CD4-positive, alpha-beta memory T cell (primary cell): ENCODE results near the gene SLC38A2. TPM values are rescaled to one million over a fixed set of nuclear protein-coding genes. Genes with fewer than 3 reads are reported as not detected.

Experiments
- CTCF ChIA-PET: fragments of 350-600 bp; sonication (Branson Sonifier 250); formaldehyde crosslinking; loops from one replicate; lab custom pipeline; 2021; ENCODE audit warnings: inconsistent platforms; ENCODE audit not compliant: partially characterized antibody; lab: Charles Lee
- POLR2A ChIA-PET: fragments of 350-600 bp; sonication (Branson Sonifier 250); formaldehyde crosslinking; loops from one replicate; lab custom pipeline; 2021; ENCODE audit not compliant: partially characterized antibody; lab: Charles Lee
- DNase-seq, 5 donors: peaks; one replicate each; pipeline versions ENCODE4 v3.0.0 to v3.0.0-alpha.2; 2020 to 2022; ENCODE audit warnings: mixed read lengths in 1 of 5
- H3K27ac ChIP-seq: one replicate; pipeline ENCODE4 v1.7.0; 2013; ENCODE audit warnings: low read depth, low read length
- H3K27me3 ChIP-seq: 2 replicates; pipeline ENCODE4 v1.7.0; 2013; ENCODE audit warnings: mild to moderate bottlenecking, low read length, moderate library complexity; ENCODE audit not compliant: insufficient read depth
- H3K36me3 ChIP-seq: 2 replicates; pipeline ENCODE4 v1.7.0; 2013; ENCODE audit warnings: mild to moderate bottlenecking, low read length, moderate library complexity; ENCODE audit not compliant: insufficient read depth
- H3K4me1 ChIP-seq: 2 replicates; pipeline ENCODE4 v1.7.0; 2013; ENCODE audit warnings: mild to moderate bottlenecking, low read length, moderate library complexity; ENCODE audit not compliant: insufficient read depth
- H3K4me3 ChIP-seq, 2 donors: one replicate each; pipeline ENCODE4 v1.7.0; 2013; ENCODE audit warnings: low read length in 2 of 2, mild to moderate bottlenecking in 1 of 2
- H3K9me3 ChIP-seq, 2 donors: one replicate each; pipeline ENCODE4 v1.7.0; 2013; ENCODE audit warnings: low read length in 2 of 2, control low read depth in 1 of 2; ENCODE audit not compliant: control insufficient read depth in 1 of 2
- H3K27ac Mint-ChIP-seq, 7 donors: one replicate each; pipeline ENCODE4 v1.8.0; 2020 to 2021; ENCODE audit warnings: mixed read lengths in 7 of 7, mild to moderate bottlenecking in 6 of 7, inconsistent platforms in 3 of 7, moderate library complexity in 3 of 7
- H3K27me3 Mint-ChIP-seq, 2 donors: one replicate each; pipeline ENCODE4 v1.8.0; 2020 to 2021; ENCODE audit warnings: mixed read lengths in 2 of 2
- H3K36me3 Mint-ChIP-seq, 2 donors: one replicate each; pipeline ENCODE4 v1.8.0; 2020 to 2021; ENCODE audit warnings: mixed read lengths in 2 of 2, inconsistent platforms in 1 of 2, mild to moderate bottlenecking in 1 of 2
- H3K4me1 Mint-ChIP-seq, 4 donors: one replicate each; pipeline ENCODE4 v1.8.0; 2020 to 2021; ENCODE audit warnings: mixed read lengths in 4 of 4, mild to moderate bottlenecking in 1 of 4
- H3K4me3 Mint-ChIP-seq, 8 donors: one replicate each; pipeline ENCODE4 v1.8.0; 2020 to 2021; ENCODE audit warnings: mixed read lengths in 8 of 8, mild to moderate bottlenecking in 7 of 8, moderate library complexity in 6 of 8, inconsistent platforms in 3 of 8
- H3K9me3 Mint-ChIP-seq, 8 donors: one replicate each; pipeline ENCODE4 v1.8.0; 2020 to 2021; ENCODE audit warnings: mixed read lengths in 8 of 8, mild to moderate bottlenecking in 5 of 8, inconsistent platforms in 3 of 8, moderate library complexity in 1 of 8
- intact Hi-C: fragments of 100-400 bp; cut with micrococcal nuclease; formaldehyde crosslinking; loops from one replicate; pipeline ENCODE4 v1.15.1; 2023
- polyA plus RNA-seq, 2 donors: library from polyadenylated mRNA; unstranded; fragments of 300-500 nt; fragmentation: Illumina TruSeq; gene quantifications; one replicate each; pipeline ENCODE4 v1.2.3, GENCODE V29; 2021
- total RNA-seq, 2 experiments: library from RNA; stranded (reverse); gene quantifications; one replicate each; pipeline ENCODE4 v1.2.3, GENCODE V29; 2021

Gene SLC38A2
- total and polyA plus RNA-seq, 4 experiments from 2014 or later, result 46.8 to 208 (median 137) TPM

- Histone ChIP-seq H3K9me3 (no peaks in the 10 kb centered on the region), H3K4me3 (no peak overlapping the region), H3K4me1 (peaks cover 24% of the 10 kb centered on the region), H3K36me3 (peaks cover 47% of the 10 kb centered on the region), H3K27me3 (no peaks in the 10 kb centered on the region), H3K27ac (no peak overlapping the region)
- ChIA-PET POLR2A (interaction anchor here (1.1 to 1.4 kb wide), 2 partner anchors 12 to 13 kb away, joined by 3 to 4 read pairs; no protein-coding TSS in a partner anchor), CTCF (interaction anchor here (0.7 to 1.7 kb wide), 3 partner anchors 12 to 303 kb away, joined by 3 read pairs; no protein-coding TSS in a partner anchor)
- H3K4me1 Mint-ChIP-seq, result peaks cover 14 to 52% (median 38%) of the 10 kb centered on the region in 4 donors
- intact Hi-C loops, result no loop called here
- DNase-seq, result no peak
- no peaks in the 10 kb centered on the region for H3K9me3 Mint-ChIP-seq
- H3K4me3 Mint-ChIP-seq, result no peak overlapping the region
- peaks cover 48 to 57% of the 10 kb centered on the region in 2 donors for H3K36me3 Mint-ChIP-seq
- peak overlapping the region in 3 of 7 donors; percentile 37 to 50 (median 41) for H3K27ac Mint-ChIP-seq
- no peaks in the 10 kb centered on the region for H3K27me3 Mint-ChIP-seq
These were observed 13.5 kb downstream of the SLC38A2 start for GRCh38 chr12:46358791-46359666.

GRCh38 chr12:46358325-46358700 lies 14.3 kb downstream of the SLC38A2 start:
- CTCF ChIA-PET, result interaction anchor here (0.7 to 1.7 kb wide), 3 partner anchors 12 to 304 kb away, joined by 3 read pairs; no protein-coding TSS in a partner anchor
- intact Hi-C loops, result no loop called here
- Mint-ChIP-seq H3K27me3 (no peaks in the 10 kb centered on the region), H3K4me3 (no peak overlapping the region), H3K36me3 (peaks cover 41 to 49% of the 10 kb centered on the region in 2 donors), H3K27ac (no peak overlapping the region), H3K9me3 (no peaks in the 10 kb centered on the region), H3K4me1 (peaks cover 16 to 51% (median 38%) of the 10 kb centered on the region in 4 donors)
- no peak for DNase-seq
- Histone ChIP-seq H3K9me3 (no peaks in the 10 kb centered on the region), H3K36me3 (peaks cover 39% of the 10 kb centered on the region), H3K4me3 (no peak overlapping the region), H3K4me1 (peaks cover 23% of the 10 kb centered on the region), H3K27me3 (no peaks in the 10 kb centered on the region), H3K27ac (no peak overlapping the region)
- POLR2A ChIA-PET, result interaction anchor here (1.0 to 3.2 kb wide), 3 partner anchors 10 to 141 kb away, joined by 3 to 28 read pairs (median 20); no protein-coding TSS in a partner anchor

GRCh38 chr12:46357438-46358324 lies 14.9 kb downstream of the SLC38A2 start:
- H3K4me1 Mint-ChIP-seq, result peaks cover 13 to 48% (median 34%) of the 10 kb centered on the region in 4 donors
- Histone ChIP-seq H3K27ac (no peak overlapping the region), H3K27me3 (no peaks in the 10 kb centered on the region), H3K9me3 (no peaks in the 10 kb centered on the region), H3K4me3 (no peak overlapping the region), H3K4me1 (peaks cover 20% of the 10 kb centered on the region), H3K36me3 (peaks cover 33% of the 10 kb centered on the region)
- peak overlapping the region in 5 of 7 donors; percentile 4 to 77 (median 5) for H3K27ac Mint-ChIP-seq
- peaks cover 36 to 43% of the 10 kb centered on the region in 2 donors for H3K36me3 Mint-ChIP-seq
- ChIA-PET CTCF (interaction anchor here (1.0 to 1.7 kb wide), 2 partner anchors 13 to 287 kb away, joined by 3 read pairs; no protein-coding TSS in a partner anchor), POLR2A (interaction anchor here (0.8 to 3.2 kb wide), 7 partner anchors 10 to 304 kb away, joined by 3 to 28 read pairs (median 3); no protein-coding TSS in a partner anchor)
- intact Hi-C loops, result no loop called here
- H3K4me3 Mint-ChIP-seq, result no peak overlapping the region
- no peaks in the 10 kb centered on the region for H3K9me3 Mint-ChIP-seq
- no peaks in the 10 kb centered on the region for H3K27me3 Mint-ChIP-seq
- DNase-seq, result no peak

- H3K36me3 ChIP-seq, result peaks cover 26% of the 10 kb centered on the region
- ChIA-PET POLR2A (interaction anchor here (0.6 to 3.2 kb wide), 10 partner anchors 11 to 921 kb away, joined by 3 to 28 read pairs (median 3); no protein-coding TSS in a partner anchor), CTCF (interaction anchor here (0.8 to 1.8 kb wide), 4 partner anchors 14 to 665 kb away, joined by 3 to 7 read pairs (median 3); no protein-coding TSS in a partner anchor)
- no peak overlapping the region for H3K27ac ChIP-seq
- peaks cover 12 to 41% (median 27%) of the 10 kb centered on the region in 4 donors for H3K4me1 Mint-ChIP-seq
- H3K9me3 ChIP-seq, result no peaks in the 10 kb centered on the region
- H3K4me1 ChIP-seq, result peaks cover 13% of the 10 kb centered on the region
- H3K27me3 Mint-ChIP-seq, result no peaks in the 10 kb centered on the region
- intact Hi-C loops, result no loop called here
- H3K9me3 Mint-ChIP-seq, result no peaks in the 10 kb centered on the region
- peak overlapping the region in 2 of 7 donors; percentile 6 to 77 for H3K27ac Mint-ChIP-seq
- H3K4me3 Mint-ChIP-seq, result no peak overlapping the region
- no peaks in the 10 kb centered on the region for H3K27me3 ChIP-seq
- H3K36me3 Mint-ChIP-seq, result peaks cover 30 to 36% of the 10 kb centered on the region in 2 donors
- H3K4me3 ChIP-seq, result no peak overlapping the region
- DNase-seq, result no peak
These were observed 15.7 kb downstream of the SLC38A2 start for GRCh38 chr12:46356655-46357437.

- Histone ChIP-seq H3K4me3 (no peak overlapping the region), H3K4me1 (peaks cover 7% of the 10 kb centered on the region), H3K27ac (no peak overlapping the region), H3K27me3 (no peaks in the 10 kb centered on the region), H3K36me3 (peaks cover 10% of the 10 kb centered on the region), H3K9me3 (no peaks in the 10 kb centered on the region)
- intact Hi-C loops, result loop anchor here (1.0 to 5.0 kb wide), 2 partner anchors 306 to 322 kb away; no protein-coding TSS in a partner anchor
- no peak for DNase-seq
- Mint-ChIP-seq H3K9me3 (no peaks in the 10 kb centered on the region), H3K4me3 (no peak overlapping the region), H3K27me3 (peaks cover 0 to 1% of the 10 kb centered on the region in 2 donors), H3K27ac (peak overlapping the region in 2 of 7 donors; percentile 15 to 52), H3K4me1 (peaks cover 9 to 29% (median 19%) of the 10 kb centered on the region in 4 donors), H3K36me3 (peaks cover 14 to 19% of the 10 kb centered on the region in 2 donors)
- POLR2A ChIA-PET, result interaction anchor here (1.1 to 3.2 kb wide), 4 partner anchors 9 to 29 kb away, joined by 3 to 28 read pairs (median 12); no protein-coding TSS in a partner anchor
- CTCF ChIA-PET, result interaction anchor here (1.2 to 2.5 kb wide), 5 partner anchors 9 to 321 kb away, joined by 3 to 15 read pairs (median 8); no protein-coding TSS in a partner anchor
These were observed 17.8 kb downstream of the SLC38A2 start for GRCh38 chr12:46354802-46355199.
